ENCODE data around the gene IZUMO4.

DNA sequence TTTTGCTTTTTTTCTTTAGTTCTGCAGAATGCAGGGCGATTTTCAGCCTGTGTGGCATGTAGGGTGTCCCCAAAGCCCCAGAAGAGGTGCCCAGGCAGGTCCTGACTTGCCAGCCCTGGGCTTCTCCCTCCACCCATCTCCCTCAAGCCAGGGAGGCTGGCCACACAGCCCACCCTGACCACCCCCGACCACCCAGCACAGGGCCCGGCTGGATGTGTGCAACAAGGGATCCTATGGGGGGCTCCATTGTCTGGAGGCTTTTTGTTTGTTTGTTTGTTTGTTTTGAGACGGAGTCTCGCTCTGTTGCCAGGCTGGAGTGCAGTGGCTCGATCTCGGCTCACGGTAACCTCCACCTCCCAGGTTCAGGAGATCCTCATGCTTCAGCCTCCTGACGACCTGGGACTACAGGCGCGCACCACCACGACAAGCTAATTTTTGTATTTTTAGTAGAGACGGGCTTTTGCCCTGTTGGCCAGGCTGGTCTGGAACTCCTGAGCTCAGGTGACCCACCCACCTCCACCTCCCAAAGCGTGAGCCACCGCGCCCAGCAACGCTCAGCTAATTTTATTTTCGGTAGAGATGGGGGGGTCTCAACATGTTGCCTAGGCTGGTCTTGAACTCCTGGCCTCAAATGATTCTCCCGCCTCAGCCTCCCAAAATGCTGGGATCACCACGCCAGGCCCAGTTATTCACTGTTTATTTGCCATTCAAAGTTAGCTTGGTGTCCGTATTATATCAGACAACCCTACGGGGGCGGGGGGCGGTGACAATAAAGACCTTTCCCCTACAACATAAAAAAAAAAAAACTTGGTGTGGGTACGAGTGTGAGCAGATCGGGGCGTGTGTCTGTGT lies 37.9 kb upstream of the IZUMO4 start:
- TF ChIP-seq POLR2A (IDR thresholded peaks at IDR 0.05; ENCODE audit: low read depth, low read length), result no peak
- no peak for TF ChIP-seq POLR2AphosphoS5 (IDR thresholded peaks at IDR 0.05; ENCODE audit: low read depth, low read length)

Measured in GM12892 (cell line).